ENCODE measurements around the gene CUX1.
A peak's percentile ranks its signal among the peaks of the same experiment; 100 is the strongest.
"Not testable (repeated sequence)": the region's sequence is repeated elsewhere in the genome, so short reads cannot be mapped to it uniquely, and the experiment has no call there.

CUX1 gene

GRCh38 chr7:101795461-101795860 lies 22.0 kb upstream of the CUX1 start:
- DNase-seq: no peak

DNA sequence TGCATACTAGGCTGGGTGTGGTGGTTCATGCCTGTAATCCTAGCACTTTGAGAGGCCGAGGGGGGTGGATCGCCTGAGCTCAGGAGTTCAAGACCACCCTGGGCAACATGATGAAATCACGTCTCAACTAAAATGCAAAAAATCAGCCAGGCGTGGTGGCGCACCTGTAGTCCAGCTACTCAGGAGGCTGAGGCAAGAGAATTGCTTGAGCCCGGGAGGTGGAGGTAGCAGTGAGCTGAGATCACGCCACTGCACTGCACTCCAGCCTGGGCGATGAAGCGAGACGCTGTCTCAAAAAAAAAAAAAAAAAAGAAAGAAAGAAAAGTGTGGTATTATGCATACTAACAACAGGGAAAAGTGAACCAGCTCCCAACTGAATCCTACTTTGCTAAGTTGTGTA lies 19.3 kb upstream of the CUX1 start:
- not testable (repeated sequence) for DNase-seq

GRCh38 chr7:101803203-101804087 lies 14.0 kb upstream of the CUX1 start:
- DNase-seq: no peak

DNA sequence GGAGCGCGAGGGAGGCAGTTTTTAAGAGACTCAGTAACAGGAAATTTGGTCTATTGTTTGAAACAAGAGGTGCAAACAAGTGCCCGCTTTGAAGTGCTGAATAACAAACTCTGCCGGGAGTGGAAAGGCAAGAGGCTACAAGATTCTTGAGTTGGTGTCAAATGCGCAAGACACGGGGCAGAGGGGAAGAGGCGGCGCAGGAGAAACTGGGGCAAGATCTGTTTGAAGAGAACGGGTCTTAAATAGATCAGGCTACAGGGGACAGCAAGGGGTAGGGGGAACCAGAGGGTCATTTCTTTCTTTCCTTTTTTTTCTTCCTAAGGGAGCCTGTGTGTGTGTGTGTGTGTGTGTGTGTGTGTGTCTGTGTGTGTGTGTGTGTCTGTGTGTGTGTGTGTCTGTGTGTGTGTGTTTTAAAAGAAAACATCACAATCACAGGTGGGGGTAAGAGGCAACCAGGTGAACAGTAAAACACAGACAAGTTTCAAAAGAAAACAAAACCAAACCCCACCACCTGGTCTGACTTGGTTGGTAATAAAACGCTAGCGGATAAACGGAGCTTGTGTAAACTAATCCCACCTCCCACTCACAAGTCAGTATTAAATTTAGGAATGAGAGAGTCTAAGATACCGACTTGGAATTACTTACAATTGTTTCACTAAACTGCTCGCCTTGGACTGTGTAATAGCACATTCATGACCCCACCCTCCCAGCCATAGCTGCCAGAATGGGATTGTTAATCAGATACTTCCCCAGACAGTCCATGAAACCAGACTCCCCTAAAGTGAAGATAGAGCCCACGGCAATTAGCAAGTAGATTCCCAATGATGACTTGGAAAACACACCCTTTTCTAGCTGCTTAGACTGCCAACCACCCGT lies 13.1 kb upstream of the CUX1 start:
- peak in 1 of 2 donors; percentile 24 for DNase-seq

DNA sequence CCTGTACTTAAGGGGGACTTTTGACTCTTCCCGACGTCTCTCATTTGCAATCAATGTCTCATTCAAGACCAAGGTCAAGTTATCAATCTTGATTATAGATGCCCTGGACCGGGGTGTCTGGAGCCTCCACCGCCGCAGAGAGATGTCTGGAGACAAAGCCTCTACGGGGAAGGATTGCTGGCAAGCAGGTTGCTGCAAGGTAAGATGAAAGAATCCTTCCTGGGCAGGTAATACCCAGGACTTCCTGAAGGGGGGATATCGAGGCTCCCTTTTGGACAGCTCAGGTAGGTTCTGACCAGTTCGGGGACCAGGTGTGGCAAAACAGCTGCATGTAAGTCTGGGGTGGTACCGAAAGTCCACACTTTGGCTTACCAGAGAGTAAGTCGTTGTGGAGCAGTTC lies 12.5 kb upstream of the CUX1 start:
- peak in 1 of 2 donors; percentile 19 for DNase-seq

GRCh38 chr7:101812595-101812994 lies 4.8 kb upstream of the CUX1 start:
- DNase-seq: no peak

- DNase-seq: no peak
These were observed 3.9 kb upstream of the CUX1 start for GRCh38 chr7:101813402-101814019.

DNA sequence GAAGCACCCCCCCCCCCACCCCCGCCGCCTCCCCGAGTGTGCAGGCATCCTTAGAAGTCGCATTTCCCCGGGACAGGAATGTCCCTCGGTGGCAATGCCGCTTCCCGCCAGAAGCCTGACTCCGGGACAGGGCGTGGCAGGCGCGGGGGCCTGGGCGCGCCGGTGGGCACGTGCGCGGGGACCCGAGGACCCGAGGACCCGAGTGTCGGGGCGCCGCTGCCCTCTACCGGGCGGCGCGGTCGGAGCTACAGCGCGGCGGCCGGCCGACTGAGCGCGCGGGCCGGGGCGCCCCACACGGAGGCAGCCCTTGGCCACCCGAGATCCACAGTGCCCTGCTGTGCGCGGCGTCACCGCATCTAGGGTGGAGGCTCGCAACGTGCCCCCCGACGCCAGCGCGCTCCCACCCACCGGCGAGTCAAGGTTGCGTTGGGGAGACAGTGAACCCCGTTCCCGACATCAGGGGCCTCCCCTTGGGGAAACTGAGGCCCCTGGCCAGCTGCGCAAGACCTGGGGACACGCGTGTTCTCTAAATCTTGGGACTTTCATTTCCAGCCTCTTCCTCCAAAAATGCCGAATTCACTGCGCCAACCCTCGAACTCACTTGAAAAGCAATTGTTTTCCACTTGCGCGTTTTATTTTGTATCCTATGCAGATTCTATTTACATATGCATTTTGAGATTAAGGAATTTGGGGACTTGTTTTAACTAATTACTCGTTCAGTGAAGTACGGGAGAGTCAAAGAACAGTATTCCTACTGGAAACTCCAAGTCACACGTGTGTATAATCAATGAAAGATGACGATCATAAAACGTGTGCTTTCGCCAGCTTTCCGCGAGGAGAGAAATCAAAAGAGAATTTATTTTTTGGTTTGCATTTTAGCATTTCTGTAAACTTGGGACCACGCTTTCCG lies 3.1 kb upstream of the CUX1 start:
- peak; percentile 55 to 58 for DNase-seq

DNA sequence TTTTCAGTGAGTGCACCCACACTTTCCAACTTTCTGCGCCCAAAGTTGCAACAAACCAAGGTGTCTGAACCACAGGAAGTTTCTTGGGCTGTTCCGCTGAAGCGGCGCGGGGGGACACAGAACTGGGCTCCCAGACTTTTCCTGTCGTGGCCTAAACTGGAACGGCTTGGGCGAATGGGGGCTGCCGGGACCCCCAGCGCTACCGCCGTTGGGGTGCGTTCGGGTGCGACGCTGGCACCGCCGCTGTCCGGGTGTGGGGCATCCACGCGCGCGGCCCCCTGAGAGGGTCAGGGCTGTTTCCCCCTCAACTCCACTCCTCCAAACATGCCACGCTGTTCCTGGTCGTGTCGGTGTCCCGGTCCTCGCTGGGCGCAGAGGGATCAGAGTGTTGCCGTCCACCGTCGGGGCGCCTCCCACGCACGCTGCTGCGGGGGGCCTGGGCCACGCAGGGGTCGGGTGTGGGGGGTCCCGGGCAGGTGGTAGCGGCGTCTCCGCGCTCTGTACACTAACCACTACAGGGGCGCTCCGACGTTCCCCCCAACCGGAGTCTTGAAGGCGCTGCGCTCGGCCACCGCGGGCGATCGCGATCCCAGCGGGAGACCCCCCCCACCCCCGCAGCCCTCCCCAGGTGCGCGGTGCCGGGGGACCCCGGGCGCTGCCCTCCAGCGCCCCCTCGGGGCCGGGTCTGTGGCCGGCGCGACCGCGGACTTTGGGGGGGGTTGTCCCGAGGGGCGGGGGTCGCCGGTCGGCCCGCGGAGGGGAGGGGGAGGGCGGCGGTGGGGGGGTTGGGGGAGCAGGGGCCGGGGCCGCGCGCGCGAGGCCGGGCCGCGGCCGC lies 2.2 kb upstream of the CUX1 start:
- DNase-seq: peak; percentile 49 to 66

- DNase-seq: peak; percentile 75 to 78
These were observed 1.4 kb upstream of the CUX1 start for GRCh38 chr7:101815826-101816594.

- DNase-seq: no peak
These were observed 593 bp upstream of the CUX1 start for GRCh38 chr7:101816595-101817470.

DNA sequence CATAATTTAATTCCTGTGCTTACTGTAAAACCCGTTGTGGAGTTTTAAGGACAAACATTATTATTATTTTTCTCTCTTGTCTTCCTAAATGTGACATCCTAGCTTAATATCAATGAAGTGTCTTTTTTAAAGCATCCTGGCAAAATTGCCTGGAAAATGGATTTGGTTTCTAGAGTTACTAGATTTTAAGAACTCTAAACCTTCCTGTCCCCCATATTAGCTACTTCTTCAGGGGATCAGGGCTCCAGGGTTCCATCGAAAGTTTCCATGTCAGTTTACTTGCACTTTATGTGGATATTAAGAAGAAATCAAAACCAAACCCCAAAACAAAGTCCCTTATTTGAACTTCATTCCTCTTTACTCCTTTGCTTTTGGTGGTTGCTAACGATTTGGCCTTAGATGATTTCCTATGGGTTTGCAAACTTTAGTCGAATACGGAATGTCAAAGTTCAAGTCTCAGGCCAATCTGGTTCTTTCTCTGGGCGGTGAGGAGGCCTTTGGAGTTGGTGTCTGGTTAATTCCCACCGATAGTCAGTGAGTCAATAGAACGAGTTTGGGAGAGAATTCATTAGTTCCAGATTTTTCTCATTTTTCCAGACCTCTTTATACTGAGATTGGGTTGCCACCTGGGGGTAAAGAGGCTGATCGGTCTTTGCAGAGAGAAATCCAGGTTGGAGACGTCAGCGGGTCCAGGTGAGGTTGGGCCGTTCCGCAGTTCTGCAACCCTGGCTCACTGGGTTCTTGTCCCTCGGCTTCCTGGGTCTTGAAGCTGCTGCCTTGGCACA lies 1.1 kb downstream of the CUX1 start:
- DNase-seq: no peak

DNA sequence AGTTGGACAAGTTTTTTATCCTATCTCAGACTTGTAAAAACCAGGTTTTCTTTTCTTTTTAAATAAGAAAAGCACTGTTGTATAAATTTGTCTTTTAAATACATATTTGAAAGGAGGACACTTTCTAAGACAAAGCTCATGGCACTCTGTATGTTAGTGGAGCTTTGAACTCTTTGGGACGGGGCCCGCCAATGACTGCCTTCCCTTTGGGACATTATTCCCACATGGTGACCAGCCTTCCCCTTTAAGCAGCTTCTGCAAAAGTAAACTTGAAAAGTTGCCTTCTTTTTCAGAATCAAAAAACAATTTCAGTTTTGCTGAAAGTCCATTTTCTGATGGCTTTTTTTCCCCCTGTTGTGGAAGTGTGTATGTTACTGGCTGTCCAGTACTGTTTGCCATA lies 1.8 kb downstream of the CUX1 start:
- no peak for DNase-seq

DNA sequence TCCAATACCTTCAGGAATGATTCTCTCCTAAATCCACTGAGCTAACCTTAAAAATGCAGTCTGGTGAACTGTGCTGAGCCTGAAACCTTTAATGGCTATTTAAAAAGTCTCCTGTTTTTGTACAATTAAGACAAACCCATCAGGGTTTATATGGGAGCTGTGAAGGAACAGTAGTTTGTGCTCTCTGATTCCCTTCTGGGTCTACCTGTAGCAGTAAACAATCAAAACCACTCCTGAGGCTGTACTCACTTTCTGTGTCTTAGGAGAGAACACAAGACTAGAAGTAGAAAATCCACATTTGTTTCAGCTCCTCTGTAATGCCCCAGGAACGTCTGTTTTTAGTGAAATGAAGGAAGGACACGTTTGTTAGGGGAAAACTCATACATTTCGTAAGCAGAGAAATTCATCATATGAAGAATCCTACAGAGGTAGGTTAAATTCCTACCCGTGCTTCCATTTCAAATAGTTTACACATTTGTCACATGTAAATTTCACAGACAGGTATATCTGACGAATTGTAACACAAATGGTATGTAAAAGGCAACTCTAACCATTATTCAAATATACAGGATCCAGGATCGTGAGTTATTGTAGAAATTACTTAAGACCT lies 2.6 kb downstream of the CUX1 start:
- no peak for DNase-seq

GRCh38 chr7:101820703-101821102 lies 3.3 kb downstream of the CUX1 start:
- DNase-seq: no peak

GRCh38 chr7:101822632-101823031 lies 5.2 kb downstream of the CUX1 start:
- DNase-seq: not testable (repeated sequence)

- no peak for DNase-seq
These were observed 5.7 kb downstream of the CUX1 start for GRCh38 chr7:101823096-101823495.

DNA sequence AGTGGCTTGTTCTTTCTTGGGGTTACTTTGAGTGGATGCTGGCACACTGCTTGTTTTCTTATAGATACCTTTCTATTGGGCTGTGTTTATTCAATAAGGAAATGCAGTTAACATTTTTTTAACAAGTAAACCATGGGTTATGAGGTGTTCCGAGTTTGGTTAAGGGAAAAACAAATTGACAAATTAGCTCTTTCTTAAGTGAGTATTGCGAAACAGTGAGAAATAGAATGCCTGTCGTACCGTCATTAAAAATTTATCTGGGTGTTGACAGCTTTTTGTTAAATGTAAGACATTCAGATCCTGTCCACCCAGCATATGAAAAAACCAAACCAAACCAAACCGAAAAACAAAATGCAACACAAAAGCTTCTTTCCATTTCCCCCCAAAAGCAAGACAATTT lies 6.2 kb downstream of the CUX1 start:
- DNase-seq: no peak
